GM10847 (cell line): ENCODE data around the gene POC1A.

Experiments
- POLR2A ChIP-seq: IDR thresholded peaks from 2 replicates; pipeline ENCODE4 v1.6.1; 2011; ENCODE audit not compliant: insufficient read length; ENCODE audit errors: extremely low read depth

POC1A gene

GRCh38 chr3:52145736-52146110 lies 8.5 kb downstream of the POC1A start:
- TF ChIP-seq POLR2A: no peak

- TF ChIP-seq POLR2A: no peak
Measured at GRCh38 chr3:52144796-52145735, 9.2 kb downstream of the POC1A start.

DNA sequence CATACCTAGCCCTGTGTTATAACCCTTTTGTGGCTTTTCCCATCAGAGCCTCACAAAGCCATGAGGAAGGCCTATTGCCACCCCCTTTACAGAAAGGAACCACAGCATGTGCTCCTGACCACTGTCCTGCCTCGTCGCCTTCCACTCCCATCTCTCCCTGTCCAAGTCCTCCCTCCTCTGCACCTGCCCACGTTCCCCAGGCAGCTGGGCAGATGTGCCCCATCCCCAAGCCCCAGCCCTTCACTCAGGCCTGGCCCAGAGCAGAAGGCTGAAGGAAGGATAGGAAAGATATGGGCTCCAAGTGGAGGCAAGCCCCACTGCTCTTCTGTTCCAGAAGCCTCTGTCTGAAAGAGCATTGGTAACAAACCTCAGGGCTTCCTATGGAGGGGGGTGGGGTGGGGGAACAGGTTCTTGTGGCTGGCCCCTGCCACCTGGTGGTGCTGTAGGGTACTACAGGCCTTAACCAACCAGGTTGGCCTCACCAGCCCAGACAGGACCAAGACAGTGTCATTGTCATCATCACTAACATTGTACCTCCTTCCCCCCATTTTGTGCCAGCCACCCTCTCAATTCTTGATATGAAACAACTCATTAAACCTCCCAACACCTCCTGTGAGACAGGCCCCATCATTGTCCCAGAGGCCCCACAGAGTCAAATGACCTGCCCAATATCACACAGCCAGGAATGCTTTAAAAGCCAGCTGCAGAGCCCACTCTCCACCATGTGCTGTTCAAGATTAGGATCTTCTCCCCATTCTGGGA lies 10.0 kb downstream of the POC1A start:
- TF ChIP-seq POLR2A: no peak

GRCh38 chr3:52143616-52144015 lies 10.6 kb downstream of the POC1A start:
- TF ChIP-seq POLR2A: no peak

DNA sequence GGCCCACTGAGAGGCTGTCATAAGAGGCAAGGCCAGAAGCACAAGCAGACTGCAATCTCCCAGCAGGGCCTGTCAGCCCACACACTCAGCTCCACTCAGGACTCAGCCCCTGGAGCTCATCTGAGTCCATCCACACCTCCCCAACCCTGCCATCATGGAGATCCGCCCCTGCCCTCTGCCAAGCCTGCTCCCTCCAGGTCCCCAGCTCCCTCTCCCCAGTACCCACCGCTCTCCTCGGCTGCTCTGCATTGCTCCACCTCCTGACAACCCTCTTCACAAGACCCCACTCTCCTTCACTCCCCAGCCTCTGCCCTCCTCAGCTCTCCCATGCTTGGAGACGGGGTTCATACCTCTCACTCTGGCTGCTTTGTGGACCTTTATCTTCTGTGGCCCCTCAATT lies 11.1 kb downstream of the POC1A start:
- no peak for TF ChIP-seq POLR2A

DNA sequence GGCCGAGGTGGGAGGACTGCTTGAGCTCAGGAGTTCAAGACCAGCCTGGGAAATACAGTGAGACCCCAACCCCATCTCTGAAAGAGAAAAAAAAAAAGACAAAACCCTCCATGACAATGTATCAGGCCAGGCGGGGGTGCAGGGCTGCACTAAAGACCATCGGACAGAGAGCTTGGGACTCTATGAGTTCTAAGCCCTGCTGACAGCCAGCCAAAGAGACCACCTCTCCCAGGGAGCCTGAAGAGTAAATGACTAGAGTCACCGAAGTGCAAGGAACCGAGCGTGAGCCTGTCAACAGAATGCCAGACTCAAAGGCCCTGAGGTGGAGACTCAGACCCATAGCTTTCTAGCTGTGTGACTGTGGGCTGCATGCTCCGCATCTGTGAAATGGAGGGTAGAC lies 12.5 kb downstream of the POC1A start:
- no peak for TF ChIP-seq POLR2A

- no peak for TF ChIP-seq POLR2A
Measured at GRCh38 chr3:52140769-52141168, 13.5 kb downstream of the POC1A start.

- no peak for TF ChIP-seq POLR2A
Measured at GRCh38 chr3:52140000-52140399, 14.2 kb downstream of the POC1A start.

- TF ChIP-seq POLR2A: no peak
Measured at GRCh38 chr3:52137311-52137710, 16.9 kb downstream of the POC1A start.

DNA sequence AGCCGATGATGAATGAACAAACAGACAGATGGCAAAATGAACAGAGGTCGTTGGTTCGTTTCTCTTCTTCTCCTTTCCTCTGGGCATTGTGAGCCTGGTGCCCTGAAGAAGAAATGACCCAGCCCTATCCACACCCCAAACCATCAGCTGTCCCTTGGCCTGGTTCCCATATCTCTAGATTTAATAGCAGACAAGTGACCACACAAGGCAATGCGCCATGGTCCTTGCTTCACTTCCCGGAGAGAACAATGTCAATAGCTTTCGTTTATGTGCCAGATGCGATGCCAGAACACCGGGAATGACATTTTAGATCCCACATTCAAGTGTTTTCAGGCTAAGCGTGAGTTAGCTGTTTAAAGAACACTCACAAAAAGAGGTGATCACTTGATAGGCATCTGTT lies 17.7 kb downstream of the POC1A start:
- no peak for TF ChIP-seq POLR2A

- TF ChIP-seq POLR2A: no peak
Measured at GRCh38 chr3:52135332-52135731, 18.9 kb downstream of the POC1A start.

- no peak for TF ChIP-seq POLR2A
Measured at GRCh38 chr3:52134761-52135160, 19.5 kb downstream of the POC1A start.

GRCh38 chr3:52132930-52133329 lies 21.3 kb downstream of the POC1A start:
- no peak for TF ChIP-seq POLR2A

- no peak for TF ChIP-seq POLR2A
Measured at GRCh38 chr3:52132041-52132440, 22.2 kb downstream of the POC1A start.

GRCh38 chr3:52130966-52131622 lies 23.1 kb downstream of the POC1A start:
- TF ChIP-seq POLR2A: no peak
